Inflammatory macrophage (primary cell): ENCODE data around the gene SEMA6A.

ENCODE experiments used
- DNase-seq, 2 donors: peaks; one replicate each; pipeline ENCODE4 v3.0.0-alpha.2; 2020 to 2022

The SEMA6A gene

DNA sequence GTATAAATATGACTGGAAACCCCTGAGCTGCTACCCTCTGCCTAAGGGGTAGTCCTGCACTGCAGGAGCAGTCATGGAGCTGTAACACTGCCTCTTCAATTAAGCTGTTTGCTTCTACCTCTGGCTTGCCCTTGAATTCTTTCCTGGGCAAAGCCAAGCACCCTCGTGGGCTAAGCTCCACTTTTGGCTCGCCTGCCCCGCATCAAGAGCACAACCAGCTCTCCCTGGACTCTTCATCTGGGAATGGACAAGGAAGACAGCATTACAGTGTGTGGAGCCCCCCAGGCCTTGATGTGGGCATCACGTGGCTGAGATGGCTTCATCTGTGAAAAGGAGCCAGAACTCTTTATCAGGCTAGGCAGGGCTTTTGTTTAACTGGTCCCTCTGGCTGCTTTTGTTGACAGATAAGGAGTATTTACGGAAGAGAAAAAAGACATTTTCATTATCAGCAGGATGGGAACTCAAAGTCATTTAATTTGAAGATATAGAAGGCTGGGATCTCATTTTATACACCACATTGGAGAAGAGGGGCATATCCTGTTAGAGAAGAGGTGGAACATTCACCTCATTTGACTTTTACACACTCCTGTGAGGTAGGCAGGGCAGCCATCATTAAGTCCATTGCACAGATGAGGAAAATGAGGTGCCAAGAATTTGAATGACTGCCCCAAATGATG is 137.8 kb downstream of the SEMA6A start:
- no peak for DNase-seq

DNA sequence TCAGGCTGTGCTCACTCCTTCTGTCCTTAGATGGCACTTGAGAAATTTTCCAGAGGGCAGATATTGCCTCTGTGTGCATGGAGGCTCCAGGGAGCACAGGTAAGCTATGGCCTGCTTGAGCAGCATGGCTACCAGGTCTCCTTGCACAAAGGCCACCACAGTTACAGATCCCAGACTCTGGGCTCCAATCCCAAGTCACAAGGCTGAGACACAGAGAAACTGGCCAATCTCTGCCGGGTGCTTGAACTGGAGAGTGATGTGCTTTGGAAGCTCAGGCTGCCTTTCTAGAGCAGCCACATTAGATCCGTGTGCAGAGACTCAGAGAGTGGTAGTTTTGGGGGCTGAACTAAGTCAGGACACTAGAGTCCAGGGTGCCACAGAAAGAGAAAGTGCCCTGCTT is 145.7 kb downstream of the SEMA6A start:
- no peak for DNase-seq

DNA sequence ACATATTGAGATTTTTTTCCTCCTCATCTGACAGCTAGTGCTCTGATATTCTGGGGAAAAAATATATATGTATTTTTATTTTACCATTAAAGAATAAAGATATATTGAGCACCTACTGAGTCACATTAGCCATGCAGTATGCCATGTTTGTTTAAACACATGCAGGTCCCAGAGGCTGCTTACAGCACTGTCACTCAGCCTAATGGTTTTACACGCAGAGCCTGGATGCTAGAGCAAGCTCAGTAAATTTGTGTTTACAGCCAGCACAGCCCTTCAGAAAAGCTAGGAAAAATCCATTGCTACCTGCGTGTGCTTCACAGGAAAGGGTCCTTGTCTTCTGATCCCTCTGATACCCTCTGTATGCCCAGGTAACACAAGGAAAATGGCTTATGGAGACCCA is 146.2 kb downstream of the SEMA6A start:
- no peak for DNase-seq

DNA sequence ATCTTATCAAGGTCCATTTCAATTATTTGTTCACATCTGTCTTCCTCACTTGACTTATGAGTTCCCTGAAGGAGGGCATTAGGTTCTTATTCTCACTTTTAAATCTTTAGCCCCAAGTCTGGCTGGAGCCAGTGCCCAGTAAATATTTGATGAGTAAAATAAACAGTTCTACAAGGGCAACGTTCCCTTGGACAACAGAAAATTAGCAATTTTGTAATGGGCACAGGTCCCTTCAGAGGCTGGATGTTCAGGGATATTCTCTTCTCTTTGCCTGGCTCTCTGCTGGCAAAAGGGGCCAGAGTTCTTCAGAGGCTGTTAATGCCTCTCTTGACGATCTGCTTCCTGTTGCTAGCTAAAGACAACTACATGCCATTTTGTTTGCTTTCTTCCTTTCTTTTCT is 149.7 kb downstream of the SEMA6A start:
- no peak for DNase-seq

DNA sequence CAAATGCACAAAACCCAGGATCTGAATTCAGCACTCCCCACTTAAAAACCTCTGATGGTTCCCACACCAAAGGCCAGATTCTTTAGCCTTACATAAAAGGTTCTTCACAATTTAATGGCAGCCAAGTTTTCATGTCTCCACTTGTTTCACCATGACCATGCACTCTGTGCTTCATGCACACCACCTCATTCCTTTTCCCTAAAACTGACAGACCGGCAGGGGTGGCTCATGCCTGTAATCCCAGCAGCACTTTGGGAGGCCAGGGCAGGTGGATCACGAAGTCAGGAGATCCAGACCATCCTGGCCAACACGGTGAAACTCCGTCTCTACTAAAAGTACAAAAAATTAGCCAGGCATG is 150.4 kb downstream of the SEMA6A start:
- no peak for DNase-seq

DNA sequence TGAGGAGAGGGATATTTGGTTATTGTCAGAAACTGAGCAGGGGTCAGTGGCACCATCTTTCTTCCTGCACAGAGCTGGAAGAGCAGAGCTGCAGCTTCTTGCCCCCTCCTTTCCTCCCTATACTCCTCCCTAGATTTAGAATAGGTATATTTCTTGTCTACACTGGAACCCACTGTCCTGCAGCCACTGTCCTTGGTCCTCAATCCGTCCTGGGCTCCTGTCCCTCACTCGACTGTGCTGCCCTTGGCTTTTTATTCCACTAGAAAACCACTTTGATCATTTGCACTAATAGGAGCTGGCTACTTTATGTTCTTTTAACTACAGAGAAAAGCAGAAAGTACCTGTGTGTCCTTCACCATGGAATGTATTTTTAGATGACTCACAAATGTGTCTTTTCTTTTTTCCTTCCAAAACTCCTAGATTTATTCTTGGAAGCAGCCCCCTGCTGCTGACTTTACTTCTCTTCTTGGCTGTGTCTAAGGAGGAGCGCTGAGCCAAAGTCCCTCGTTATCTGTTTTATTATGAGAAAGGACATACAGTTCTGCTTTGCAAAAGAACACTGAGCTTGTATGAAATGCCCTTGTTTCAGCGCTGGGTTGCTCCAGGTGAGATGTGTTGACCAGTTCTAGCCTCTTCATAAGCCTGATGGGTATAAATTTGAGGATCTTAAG is 150.9 kb downstream of the SEMA6A start:
- no peak for DNase-seq

DNA sequence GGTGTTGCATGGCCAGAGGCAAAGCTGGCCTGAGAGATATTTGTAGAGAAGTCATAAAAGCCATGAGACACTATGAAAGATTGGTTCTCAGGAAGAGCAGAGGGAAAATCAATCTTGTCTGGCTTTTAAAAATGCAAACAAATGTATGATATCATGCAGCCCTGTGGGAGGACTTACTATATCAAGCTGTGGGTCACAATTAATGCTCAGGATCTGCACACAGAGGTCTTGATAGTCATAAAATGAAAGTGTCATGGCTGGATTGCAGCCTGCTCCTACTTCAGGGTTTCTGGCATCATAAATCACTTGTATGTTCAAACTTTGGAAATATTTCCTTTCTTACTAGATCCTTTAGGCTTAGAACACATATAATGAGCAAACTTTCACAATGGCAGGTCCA is 151.5 kb downstream of the SEMA6A start:
- DNase-seq = no peak

DNA sequence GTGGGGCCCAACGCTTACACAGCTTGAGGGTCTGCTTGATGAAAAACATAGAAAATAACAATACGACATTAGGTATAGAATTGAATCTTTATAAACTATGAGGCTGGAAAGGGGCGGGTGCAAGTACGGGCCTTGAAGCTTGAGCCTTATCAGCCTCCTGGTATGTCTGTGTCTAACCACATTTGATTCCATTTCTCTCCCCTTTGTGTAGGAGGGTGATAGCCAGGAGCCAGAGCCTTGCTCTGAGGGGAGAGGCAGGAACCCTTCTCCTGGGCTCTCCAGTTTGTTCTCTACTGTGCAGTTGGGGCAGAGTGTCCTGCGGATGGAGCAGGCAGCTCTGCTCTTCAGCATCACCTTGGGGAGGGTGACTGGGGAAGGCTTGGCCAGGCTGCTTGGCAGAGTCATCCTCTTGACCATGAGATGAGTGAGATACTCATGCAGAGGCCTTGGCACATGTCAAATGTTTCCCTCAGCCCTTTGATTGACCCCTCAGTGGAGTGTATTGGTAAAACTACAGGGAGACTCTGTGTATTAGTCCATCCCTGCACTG is 153.5 kb downstream of the SEMA6A start:
- no peak for DNase-seq

DNA sequence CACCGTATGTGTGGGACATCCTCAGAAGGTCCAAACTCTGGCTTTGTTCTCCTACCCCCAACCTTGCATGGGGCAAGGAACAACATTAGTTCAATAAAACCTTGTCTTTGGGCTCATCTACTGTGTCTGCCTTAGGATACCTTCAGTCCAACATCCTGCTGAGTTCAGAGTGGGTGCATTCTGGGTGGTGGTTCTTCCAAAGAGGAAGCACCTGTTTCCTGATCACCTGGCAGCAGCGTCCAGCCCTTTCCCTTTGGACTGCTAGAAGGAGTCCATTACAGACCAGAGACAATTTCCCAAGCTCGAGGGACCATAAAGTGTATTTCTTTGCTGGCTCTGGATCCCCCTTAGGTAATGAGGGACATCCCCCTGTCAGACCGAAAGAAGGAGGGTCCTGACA is 154.1 kb downstream of the SEMA6A start:
- DNase-seq = no peak

DNA sequence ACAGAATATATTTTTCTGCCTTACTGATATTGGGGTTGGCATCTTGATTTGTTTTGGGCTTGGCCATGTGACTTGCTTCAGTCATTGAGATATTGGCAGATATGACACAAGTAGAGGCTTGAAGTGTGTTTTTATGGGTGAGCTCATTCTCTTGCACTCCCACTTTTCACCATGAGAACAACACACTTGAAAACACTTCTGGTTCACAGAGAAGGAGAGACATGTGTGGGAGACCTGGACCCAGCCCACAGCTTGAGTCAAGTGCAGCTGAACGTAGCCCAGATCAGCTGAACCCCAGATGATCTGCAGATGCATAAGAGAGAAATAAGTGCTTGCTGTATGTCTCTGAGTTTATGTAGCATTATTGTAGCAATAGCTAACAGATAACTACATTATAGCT is 155.4 kb downstream of the SEMA6A start:
- DNase-seq = peak in 1 of 2 donors; percentile 12

DNA sequence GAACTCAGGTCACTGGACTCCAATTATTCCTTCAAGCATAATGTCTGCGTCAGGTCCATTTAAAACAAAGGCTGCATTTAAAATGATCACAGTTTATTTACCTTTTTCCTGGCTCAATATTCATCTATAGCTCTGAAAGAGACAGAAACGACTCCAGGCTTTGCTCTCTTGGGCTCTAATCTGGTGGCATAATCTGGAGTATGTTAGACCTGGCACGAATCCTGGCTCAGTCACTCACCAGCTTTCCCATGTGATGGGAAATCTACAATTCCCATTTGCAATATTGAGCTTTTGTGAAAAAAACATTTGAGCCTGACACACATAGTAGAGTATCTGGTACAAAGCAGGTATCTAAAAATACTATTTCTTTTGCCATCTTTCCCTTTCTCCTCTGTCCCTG is 155.8 kb downstream of the SEMA6A start:
- no peak for DNase-seq

DNA sequence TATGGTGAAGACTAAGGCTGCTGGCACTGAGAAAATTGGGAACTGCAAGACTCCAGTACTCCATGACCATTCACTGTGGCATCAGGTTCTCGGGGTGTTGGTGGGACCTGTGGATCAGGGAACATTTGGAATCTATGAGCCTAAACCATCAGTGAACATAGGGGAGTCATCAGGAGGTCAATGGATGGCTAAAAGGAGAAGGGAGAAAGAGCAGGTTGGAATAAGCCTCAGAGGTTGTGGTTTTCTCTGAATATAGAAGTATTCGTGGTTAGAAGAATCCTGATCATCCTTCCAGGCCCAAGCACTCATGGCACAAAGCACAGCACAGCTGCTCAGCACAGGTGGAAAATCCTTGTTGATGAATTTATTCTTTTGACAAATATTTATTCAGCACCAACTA is 156.6 kb downstream of the SEMA6A start:
- no peak for DNase-seq

DNA sequence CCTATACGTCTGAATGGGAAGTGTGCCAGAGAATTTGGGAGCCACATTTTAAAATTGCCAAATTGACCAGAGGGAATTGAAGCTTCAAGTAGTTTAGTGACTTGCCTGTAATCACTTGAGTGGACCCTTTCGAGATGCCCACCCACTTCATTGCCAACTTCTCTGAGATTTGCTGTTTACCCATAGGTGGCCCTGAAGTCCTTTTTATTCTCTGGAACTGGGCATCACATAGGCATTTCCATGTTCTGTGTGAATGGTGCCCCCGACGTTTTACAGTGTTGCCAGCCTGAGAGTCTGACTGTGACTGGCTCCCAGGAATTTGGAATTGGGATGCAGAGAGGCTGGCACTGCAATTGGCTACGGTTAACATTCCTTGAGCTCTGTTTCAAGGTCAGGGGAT is 158.6 kb downstream of the SEMA6A start:
- no peak for DNase-seq

DNA sequence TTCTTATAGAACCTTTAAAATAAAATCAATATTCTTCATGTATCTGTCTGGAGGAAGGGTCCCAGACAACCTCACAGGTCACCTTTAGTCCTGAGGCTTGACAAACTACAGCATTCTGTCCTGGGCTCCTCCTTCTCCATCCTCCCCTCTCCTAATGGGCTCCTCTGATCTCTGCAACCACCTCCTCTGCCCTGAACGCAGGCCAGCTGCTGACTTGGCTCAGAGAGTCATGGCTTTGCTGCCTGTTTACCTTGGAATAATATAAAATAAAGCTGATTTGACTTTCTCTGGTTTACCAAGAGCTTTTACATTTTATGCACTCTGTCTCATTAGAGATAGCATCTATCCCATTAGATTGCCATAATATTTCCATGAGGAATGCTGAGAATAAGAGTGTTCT is 159.4 kb downstream of the SEMA6A start:
- DNase-seq = no peak

DNA sequence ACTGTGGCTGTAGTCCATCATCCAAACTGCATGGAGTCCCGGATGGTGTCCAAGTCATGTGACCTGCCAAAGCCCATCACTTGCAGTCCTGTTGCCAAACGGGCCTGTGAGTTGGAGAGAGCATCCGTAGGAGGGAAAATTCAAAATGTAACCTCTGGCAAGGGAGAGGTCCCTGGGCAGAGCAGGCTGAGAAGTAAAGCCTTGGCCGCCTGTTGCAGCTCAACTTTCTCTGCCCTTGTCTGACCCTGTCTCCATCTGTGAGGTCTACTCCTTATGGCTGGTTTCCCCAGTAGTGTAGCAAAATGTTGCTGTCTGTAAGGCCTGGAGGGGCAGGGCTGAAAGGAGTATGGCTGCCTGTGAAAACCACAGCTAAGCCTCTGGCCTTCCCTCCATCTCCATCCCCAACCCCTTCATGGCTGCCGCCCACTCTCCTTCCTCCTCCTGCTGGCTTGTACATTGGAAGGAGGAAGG is 163.5 kb downstream of the SEMA6A start:
- no peak for DNase-seq

DNA sequence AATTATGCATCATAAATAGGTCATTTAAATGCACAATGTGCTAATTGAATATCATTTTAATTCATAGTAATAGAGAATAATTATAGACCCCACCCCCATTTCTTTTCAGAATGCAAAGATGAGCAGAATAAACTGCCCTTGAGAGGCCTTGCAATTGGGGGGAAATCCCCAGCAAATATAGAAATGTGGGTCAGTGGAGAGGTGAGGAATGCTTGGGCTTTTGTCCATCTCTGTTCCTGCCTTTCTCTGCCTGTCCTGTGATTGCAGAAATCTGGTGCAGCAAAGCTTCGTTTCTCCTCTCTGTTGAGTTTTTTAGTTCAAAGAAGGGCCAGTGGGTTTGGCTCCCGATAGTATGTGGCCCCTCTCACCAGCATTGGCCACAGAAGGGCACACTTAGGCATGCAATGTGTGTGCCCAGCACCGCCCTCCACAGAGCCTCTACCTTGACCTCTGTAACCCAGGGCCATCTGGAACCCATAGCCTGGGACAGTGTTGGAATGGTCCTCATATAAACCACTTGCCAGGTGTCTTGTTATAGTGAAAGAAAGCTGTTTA is 164.2 kb downstream of the SEMA6A start:
- DNase-seq = no peak

DNA sequence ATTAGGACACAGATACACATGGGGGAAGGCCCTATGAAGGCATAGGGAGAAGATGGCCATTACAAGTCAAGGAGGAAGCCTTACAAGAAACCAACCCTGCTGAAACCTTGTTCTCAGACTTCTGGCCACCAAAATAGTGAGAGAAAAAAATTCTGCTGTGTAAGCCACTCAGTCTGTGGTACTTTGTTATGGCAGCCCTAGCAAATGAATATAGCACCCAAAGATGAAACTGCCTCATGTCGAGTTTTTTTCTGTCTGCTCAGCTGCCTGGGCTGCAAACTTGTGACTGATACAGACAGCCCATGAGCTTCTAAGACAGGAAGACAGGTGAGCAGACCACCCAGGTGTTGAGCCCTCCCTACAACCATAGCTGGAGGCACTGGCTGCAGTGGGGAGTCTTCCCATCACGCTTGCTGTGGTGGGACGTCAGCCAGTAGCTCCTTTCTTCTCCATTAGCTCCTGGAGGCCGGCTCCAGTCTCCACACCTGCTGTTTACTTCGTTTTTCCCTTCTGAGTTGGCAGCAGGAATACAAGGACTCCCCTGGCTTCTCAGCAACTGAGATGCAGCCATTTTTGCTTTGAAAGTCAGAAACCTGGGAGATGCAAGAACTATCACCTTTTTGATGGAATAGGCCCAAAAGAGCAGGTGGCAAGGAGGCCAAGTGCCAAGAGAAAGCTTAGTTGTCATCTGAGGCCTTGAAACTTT is 164.9 kb downstream of the SEMA6A start:
- no peak for DNase-seq

DNA sequence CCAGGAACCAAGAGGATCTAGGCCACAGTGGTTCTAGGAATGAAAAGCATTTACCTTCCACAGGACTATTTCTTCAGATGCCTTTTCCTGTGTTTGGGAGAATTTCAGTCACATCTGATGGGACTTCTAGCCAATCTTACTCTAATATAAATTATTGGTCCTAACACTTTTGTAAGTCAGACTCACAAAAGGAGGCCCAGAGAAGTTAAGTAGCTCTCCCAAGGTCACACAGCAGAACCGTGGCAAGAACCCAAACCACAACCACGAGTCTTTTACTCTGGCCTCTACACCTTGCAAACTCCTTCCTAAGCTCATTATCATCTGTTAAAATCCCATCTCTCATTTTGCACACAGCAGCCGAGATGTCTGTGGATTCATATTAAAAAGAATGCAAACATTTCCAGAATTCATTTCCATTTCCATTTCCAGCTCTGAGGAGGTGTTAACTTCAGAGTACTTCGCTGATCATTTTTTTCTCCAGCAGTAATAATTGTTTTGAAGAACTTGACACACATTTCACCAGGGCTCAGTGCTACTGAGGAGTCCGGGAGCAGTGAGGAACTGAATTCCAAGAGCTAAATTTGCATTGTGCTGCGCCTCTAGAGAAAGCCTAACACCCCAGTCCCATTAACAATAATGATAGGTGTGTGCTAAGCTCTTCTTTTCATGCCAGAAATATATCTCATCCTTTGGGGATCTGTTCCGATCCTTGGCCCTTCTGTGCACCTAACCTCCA is 168.1 kb downstream of the SEMA6A start:
- DNase-seq = no peak

DNA sequence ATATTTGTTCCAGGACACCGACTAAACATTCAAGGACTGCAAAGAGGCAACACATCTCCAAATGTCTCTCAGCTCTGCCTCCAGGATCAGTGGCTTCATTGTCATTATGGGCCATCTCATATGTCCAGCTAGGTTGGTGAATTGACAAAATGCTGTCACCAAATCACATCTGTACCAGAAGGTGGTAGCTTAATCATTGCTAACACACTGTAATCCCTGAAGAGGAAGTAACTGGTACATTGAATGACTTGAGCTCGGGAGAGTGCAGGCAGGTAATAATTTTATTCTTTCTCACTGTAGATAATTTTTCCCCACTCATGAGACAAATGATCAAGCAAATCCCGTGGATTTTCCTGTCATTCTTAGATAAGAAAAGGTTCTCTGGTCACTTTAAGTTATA is 169.8 kb downstream of the SEMA6A start:
- DNase-seq = no peak

DNA sequence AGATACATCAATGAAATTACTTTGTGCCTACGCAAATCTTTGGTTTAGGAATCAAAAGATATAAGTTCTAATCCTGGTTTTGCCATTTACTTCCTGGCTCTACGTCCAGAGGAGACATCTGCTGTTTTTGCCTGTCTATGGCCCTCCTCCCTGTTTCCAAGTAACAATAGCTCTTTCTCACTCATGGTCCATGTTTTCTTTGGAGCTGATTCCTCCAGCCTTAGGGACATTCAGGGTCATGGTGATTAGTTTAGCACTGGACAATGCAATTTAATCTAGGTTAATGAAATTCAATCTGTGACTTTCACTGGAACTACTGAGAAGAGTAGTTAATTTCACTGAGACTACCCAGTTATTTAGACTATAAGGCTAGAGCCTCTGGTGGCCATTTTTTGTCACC is 170.6 kb downstream of the SEMA6A start:
- DNase-seq = no peak

DNA sequence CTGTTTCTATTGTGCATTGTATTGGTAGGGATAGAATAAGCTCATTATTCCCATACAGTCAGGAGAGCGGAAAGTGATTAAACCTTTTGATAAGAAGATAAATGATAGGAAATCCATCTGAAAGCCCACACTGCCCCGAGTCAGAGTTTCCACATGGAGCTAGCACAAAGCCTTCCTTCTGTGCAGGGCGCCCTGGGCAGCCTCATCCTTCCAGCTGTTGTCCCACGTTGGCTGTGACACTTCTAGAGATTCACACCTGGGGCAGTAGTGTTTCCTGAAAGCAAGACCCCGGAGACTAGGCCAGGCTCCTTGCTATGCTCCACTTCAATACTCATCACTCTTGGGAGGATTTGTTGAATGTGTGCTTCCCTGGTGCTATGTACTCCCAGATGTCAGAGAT is 172.4 kb downstream of the SEMA6A start:
- no peak for DNase-seq

DNA sequence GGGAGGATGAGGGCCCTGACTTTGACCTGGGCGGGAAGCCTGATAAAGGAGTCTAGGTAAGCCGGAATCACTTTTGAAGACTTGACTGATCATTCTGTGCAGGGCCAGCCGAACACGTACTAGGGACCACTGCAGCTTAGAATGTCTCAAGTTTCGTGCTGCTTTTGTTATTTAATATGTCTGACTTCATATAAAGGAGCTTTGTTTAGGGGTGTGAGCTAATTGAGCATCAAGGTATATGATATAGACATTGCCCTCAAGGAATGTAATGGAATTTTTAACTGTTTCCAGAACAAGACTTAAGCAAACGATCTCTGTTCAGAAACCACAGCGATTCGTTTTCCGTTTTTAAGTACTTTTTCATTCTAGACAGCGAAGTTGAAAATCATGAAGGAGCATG is 173.0 kb downstream of the SEMA6A start:
- DNase-seq = no peak
